ENCODE results near the gene LAMC1.

The LAMC1 gene

GRCh38 chr1:183019860-183020259 is 3.4 kb upstream of the LAMC1 start:
- DNase-seq (ENCODE audit: low read depth in 2 of 3, low spot score in 2 of 3), result no peak

GRCh38 chr1:183021405-183022201 is 1.6 kb upstream of the LAMC1 start:
- DNase-seq (ENCODE audit: low read depth in 2 of 3, low spot score in 2 of 3), result no peak

- peak in 2 of 3 experiments; percentile 5 to 14 for DNase-seq (ENCODE audit: low read depth in 2 of 3, low spot score in 2 of 3)
Observed at GRCh38 chr1:183022202-183023145, 746 bp upstream of the LAMC1 start.

GRCh38 chr1:183023601-183024316 is 539 bp downstream of the LAMC1 start:
- DNase-seq (ENCODE audit: low read depth in 2 of 3, low spot score in 2 of 3), result peak in 2 of 3 experiments; percentile 7 to 12

- DNase-seq (ENCODE audit: low read depth in 2 of 3, low spot score in 2 of 3), result no peak
Observed at GRCh38 chr1:183024317-183025009, 1.2 kb downstream of the LAMC1 start.

GRCh38 chr1:183025010-183025337 is 1.8 kb downstream of the LAMC1 start:
- no peak for DNase-seq (ENCODE audit: low read depth in 2 of 3, low spot score in 2 of 3)

GRCh38 chr1:183025782-183026774 is 2.9 kb downstream of the LAMC1 start:
- DNase-seq (ENCODE audit: low read depth in 2 of 3, low spot score in 2 of 3), result no peak

GRCh38 chr1:183027031-183027430 is 3.8 kb downstream of the LAMC1 start:
- DNase-seq (ENCODE audit: low read depth in 2 of 3, low spot score in 2 of 3), result no peak

- no peak for DNase-seq (ENCODE audit: low read depth in 2 of 3, low spot score in 2 of 3)
Observed at GRCh38 chr1:183027791-183028190, 4.6 kb downstream of the LAMC1 start.

- no peak for DNase-seq (ENCODE audit: low read depth in 2 of 3, low spot score in 2 of 3)
Observed at GRCh38 chr1:183029591-183030000, 6.4 kb downstream of the LAMC1 start.

GRCh38 chr1:183030053-183030452 is 6.8 kb downstream of the LAMC1 start:
- DNase-seq (ENCODE audit: low read depth in 2 of 3, low spot score in 2 of 3), result no peak

- DNase-seq (ENCODE audit: low read depth in 2 of 3, low spot score in 2 of 3), result no peak
Observed at GRCh38 chr1:183032122-183032921, 9.1 kb downstream of the LAMC1 start.

- DNase-seq (ENCODE audit: low read depth in 2 of 3, low spot score in 2 of 3), result no peak
Observed at GRCh38 chr1:183033205-183033604, 10.0 kb downstream of the LAMC1 start.

GRCh38 chr1:183034682-183035081 is 11.5 kb downstream of the LAMC1 start:
- no peak for DNase-seq (ENCODE audit: low read depth in 2 of 3, low spot score in 2 of 3)

GRCh38 chr1:183038333-183038866 is 15.2 kb downstream of the LAMC1 start:
- no peak for DNase-seq (ENCODE audit: low read depth in 2 of 3, low spot score in 2 of 3)

GRCh38 chr1:183038913-183039312 is 15.7 kb downstream of the LAMC1 start:
- no peak for DNase-seq (ENCODE audit: low read depth in 2 of 3, low spot score in 2 of 3)

- DNase-seq (ENCODE audit: low read depth in 2 of 3, low spot score in 2 of 3), result no peak
Observed at GRCh38 chr1:183039330-183039729, 16.1 kb downstream of the LAMC1 start.

- no peak for DNase-seq (ENCODE audit: low read depth in 2 of 3, low spot score in 2 of 3)
Observed at GRCh38 chr1:183039985-183040447, 16.8 kb downstream of the LAMC1 start.
